GM18868 (cell line): ENCODE data around the gene IMPA2.
"Not testable (repeated sequence)": the region's sequence is repeated elsewhere in the genome, so short reads cannot be mapped to it uniquely, and the experiment has no call there.

Source experiments
- ATAC-seq: cut with Tn5 transposase; IDR thresholded peaks from one replicate; pipeline ENCODE4 v1.9.1; 2021; ENCODE audit warnings: mild to moderate bottlenecking, moderate library complexity; ENCODE audit not compliant: unreplicated experiment

The IMPA2 gene

GRCh38 chr18:11960743-11961380 is 20.4 kb upstream of the IMPA2 start:
- ATAC-seq, result no peak

- ATAC-seq, result no peak
Observed at GRCh38 chr18:11962597-11962996, 18.7 kb upstream of the IMPA2 start.

GRCh38 chr18:11963991-11964484 is 17.3 kb upstream of the IMPA2 start:
- ATAC-seq, result no peak

- no peak for ATAC-seq
Observed at GRCh38 chr18:11969904-11970835, 11.1 kb upstream of the IMPA2 start.

GRCh38 chr18:11970836-11971226 is 10.5 kb upstream of the IMPA2 start:
- not testable (repeated sequence) for ATAC-seq

- ATAC-seq, result no peak
Observed at GRCh38 chr18:11972371-11973174, 8.7 kb upstream of the IMPA2 start.

- ATAC-seq, result no peak
Observed at GRCh38 chr18:11974741-11975325, 6.5 kb upstream of the IMPA2 start.

- ATAC-seq, result no peak
Observed at GRCh38 chr18:11975723-11976122, 5.6 kb upstream of the IMPA2 start.

GRCh38 chr18:11976315-11977152 is 4.8 kb upstream of the IMPA2 start:
- no peak for ATAC-seq

- no peak for ATAC-seq
Observed at GRCh38 chr18:11977153-11977466, 4.2 kb upstream of the IMPA2 start.

GRCh38 chr18:11978956-11979355 is 2.4 kb upstream of the IMPA2 start:
- ATAC-seq, result no peak

- no peak for ATAC-seq
Observed at GRCh38 chr18:11980163-11980493, 1.2 kb upstream of the IMPA2 start.

GRCh38 chr18:11980494-11981191 is 664 bp upstream of the IMPA2 start:
- ATAC-seq, result peak; percentile 87

GRCh38 chr18:11981543-11982366 is 448 bp downstream of the IMPA2 start:
- ATAC-seq, result peak; percentile 12

- no peak for ATAC-seq
Observed at GRCh38 chr18:11982981-11983380, 1.7 kb downstream of the IMPA2 start.

- no peak for ATAC-seq
Observed at GRCh38 chr18:11983592-11983991, 2.3 kb downstream of the IMPA2 start.

- no peak for ATAC-seq
Observed at GRCh38 chr18:11984091-11984490, 2.8 kb downstream of the IMPA2 start.

- ATAC-seq, result no peak
Observed at GRCh38 chr18:11985586-11985985, 4.3 kb downstream of the IMPA2 start.

GRCh38 chr18:11986061-11986460 is 4.8 kb downstream of the IMPA2 start:
- no peak for ATAC-seq
